ENCODE measurements around the gene TEAD1. TPM values are rescaled to one million over a fixed set of nuclear protein-coding genes. Genes with fewer than 3 reads are reported as not detected.

TEAD1 gene
- total RNA-seq, 1 experiment from 2014 or later = not detected

DNA sequence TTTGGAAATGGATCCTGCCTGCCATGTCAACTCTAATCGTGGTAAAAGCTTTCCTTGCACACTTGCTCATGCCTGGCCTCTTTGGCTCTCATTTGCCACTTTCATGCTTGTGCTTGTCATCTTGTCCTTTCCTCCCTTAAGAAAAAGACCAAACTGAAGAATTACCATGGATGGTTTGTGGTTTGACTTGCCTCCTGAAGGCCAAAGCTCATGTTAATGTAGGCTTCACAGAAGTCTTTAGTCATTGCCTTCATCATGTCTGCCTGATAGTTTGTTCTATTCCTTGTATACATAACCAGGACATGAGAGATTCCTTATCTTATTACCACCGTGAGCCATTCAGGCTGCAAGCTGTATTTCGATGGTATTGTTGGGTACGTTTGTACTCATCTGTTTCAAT lies 17.3 kb downstream of the TEAD1 start:
- no peaks in the 10 kb centered on the region for H3K79me2 ChIP-seq (ENCODE audit: low read length)
- H4K20me1 ChIP-seq (ENCODE audit: insufficient read depth, low read depth, low read length) = no peaks in the 10 kb centered on the region
- no peaks in the 10 kb centered on the region for H3K4me1 ChIP-seq (ENCODE audit: low read length)
- no peak for DNase-seq
- H3K27me3 ChIP-seq (ENCODE audit: low read length) = 0 out of 2 replicates have a peak, but pooled peaks cover 2% of the 10 kb centered on the region
- H3K4me3 ChIP-seq (ENCODE audit: low read length) = no peak overlapping the region
- no peaks in the 10 kb centered on the region for H3K9me2 ChIP-seq (replicated peaks; ENCODE audit: insufficient read depth, low read length)
- no peaks in the 10 kb centered on the region for H3K9me3 ChIP-seq (ENCODE audit: low read length)
- no peaks in the 10 kb centered on the region for H3K36me3 ChIP-seq (ENCODE audit: insufficient read depth, low read length)
- no peak overlapping the region for H3K27ac ChIP-seq (ENCODE audit: low read length)
- no peak overlapping the region for H3K9ac ChIP-seq (ENCODE audit: low read length)
- no peak overlapping the region for H2AFZ ChIP-seq (ENCODE audit: low read length)
- no peak overlapping the region for H3K4me2 ChIP-seq (ENCODE audit: low read depth, low read length, poor library complexity, severe bottlenecking)

DNA sequence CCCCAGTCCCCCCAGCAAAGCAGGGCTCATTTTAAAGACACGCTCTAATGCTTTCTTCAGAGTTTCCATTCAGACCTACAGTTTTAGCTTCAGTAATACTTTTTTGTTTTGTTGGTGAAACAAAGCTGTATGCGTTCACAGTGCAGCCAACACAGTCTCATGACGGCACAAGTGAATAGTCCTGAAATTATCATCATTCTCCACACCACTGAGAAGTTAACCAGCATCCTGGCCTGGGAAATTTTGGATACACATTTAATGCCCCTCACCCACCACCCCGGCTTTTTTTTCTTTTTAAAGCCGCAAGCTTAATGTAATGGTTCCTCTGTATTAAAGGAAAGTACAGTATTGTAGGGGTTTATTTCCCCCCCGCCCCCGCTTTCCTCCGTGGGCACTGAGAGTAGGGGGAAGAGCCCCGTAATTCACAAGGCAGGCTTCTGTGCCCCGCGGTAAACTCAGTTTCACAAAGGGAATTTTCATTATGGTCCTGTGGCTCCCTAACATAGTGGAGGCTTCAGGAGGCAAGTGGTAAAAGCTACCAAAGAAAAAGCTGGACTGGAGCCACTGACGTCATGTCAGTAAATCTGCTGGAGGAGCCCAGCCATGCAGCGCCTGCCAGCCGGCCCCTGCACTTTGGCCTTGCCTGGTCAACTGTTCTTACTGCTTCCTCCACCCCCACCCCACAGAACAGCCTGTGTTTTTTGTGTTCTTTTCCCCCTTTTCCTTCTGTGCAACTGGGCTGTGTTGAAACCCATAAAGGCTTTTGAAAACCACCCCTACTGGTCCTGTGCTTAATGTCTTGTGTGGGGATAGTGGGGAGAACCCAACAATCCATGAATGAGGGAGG lies 18.2 kb downstream of the TEAD1 start:
- no peaks in the 10 kb centered on the region for H3K36me3 ChIP-seq (ENCODE audit: insufficient read depth, low read length)
- H2AFZ ChIP-seq (ENCODE audit: low read length) = no peak overlapping the region
- no peaks in the 10 kb centered on the region for H3K4me1 ChIP-seq (ENCODE audit: low read length)
- no peaks in the 10 kb centered on the region for H4K20me1 ChIP-seq (ENCODE audit: insufficient read depth, low read depth, low read length)
- H3K9ac ChIP-seq (ENCODE audit: low read length) = no peak overlapping the region
- no peaks in the 10 kb centered on the region for H3K79me2 ChIP-seq (ENCODE audit: low read length)
- no peak overlapping the region for H3K4me2 ChIP-seq (ENCODE audit: low read depth, low read length, poor library complexity, severe bottlenecking)
- DNase-seq = no peak
- no peaks in the 10 kb centered on the region for H3K9me3 ChIP-seq (ENCODE audit: low read length)
- H3K4me3 ChIP-seq (ENCODE audit: low read length) = no peak overlapping the region
- 0 out of 2 replicates have a peak, but pooled peaks cover 2% of the 10 kb centered on the region for H3K27me3 ChIP-seq (ENCODE audit: low read length)
- H3K9me2 ChIP-seq (replicated peaks; ENCODE audit: insufficient read depth, low read length) = no peaks in the 10 kb centered on the region
- H3K27ac ChIP-seq (ENCODE audit: low read length) = no peak overlapping the region

DNA sequence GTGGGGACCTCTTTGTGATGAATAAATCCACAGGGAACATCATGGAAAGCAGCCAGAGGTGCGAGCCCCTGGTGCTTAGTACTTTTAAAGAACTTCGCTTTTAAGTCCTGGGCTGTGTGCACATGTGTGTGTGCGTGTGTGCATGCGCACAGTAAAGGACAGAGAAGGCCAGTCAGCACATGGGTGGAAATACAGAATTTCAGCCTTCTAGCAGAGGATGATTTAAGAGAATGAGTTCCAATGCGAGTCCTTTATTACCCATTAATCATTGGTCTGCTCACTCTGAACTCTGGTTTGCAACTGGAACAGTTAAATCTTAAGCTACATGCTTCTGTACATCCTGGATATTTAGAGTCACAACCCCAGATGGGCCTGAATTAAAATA lies 18.9 kb downstream of the TEAD1 start:
- Histone ChIP-seq H3K4me2 (ENCODE audit: low read depth, low read length, poor library complexity, severe bottlenecking) (no peak overlapping the region), H4K20me1 (ENCODE audit: insufficient read depth, low read depth, low read length) (no peaks in the 10 kb centered on the region), H3K27me3 (ENCODE audit: low read length) (0 out of 2 replicates have a peak, but pooled peaks cover 2% of the 10 kb centered on the region), H3K27ac (ENCODE audit: low read length) (no peak overlapping the region), H3K4me3 (ENCODE audit: low read length) (no peak overlapping the region), H3K9me3 (ENCODE audit: low read length) (no peaks in the 10 kb centered on the region), H3K4me1 (ENCODE audit: low read length) (no peaks in the 10 kb centered on the region), H3K9ac (ENCODE audit: low read length) (no peak overlapping the region), H3K36me3 (ENCODE audit: insufficient read depth, low read length) (no peaks in the 10 kb centered on the region), H3K79me2 (ENCODE audit: low read length) (no peaks in the 10 kb centered on the region), H2AFZ (ENCODE audit: low read length) (no peak overlapping the region), H3K9me2 (replicated peaks; ENCODE audit: insufficient read depth, low read length) (no peaks in the 10 kb centered on the region)
- DNase-seq = no peak

DNA sequence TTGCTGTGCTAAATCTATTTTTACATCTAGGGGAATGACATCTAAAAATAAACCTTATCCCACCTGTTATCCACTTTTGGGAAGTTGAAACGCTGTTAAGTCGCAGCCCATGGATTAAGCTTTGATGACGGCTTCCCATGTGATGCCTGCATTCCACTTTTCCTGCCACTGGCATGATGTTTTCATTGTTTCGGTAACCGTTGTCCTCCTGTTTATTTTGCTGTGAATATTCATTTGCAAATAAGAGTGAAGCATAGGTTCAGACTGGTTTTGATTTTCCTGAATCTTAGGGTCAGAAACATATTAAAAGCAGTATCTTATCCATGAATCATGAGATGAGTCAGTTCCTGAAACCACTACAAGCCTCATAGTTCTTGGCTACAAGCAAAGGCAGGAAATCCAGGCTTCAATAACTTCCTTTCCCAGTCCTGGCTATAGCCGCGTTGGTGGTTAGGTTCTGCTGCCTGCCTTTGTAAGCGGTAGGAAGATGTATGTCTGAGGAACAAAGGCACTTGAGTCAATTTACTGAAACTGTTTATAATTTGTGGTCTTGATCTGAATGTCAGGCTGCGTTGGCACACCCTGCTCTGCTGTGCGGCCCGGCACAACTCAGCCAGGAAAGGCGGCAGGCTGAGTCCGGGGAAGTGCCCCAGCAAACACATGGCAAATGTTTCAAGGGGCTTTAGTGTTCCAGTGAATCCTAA lies 19.4 kb downstream of the TEAD1 start:
- Histone ChIP-seq H3K27ac (ENCODE audit: low read length) (no peak overlapping the region), H3K36me3 (ENCODE audit: insufficient read depth, low read length) (no peaks in the 10 kb centered on the region), H3K79me2 (ENCODE audit: low read length) (no peaks in the 10 kb centered on the region), H3K9ac (ENCODE audit: low read length) (no peak overlapping the region), H4K20me1 (ENCODE audit: insufficient read depth, low read depth, low read length) (no peaks in the 10 kb centered on the region), H3K4me2 (ENCODE audit: low read depth, low read length, poor library complexity, severe bottlenecking) (no peak overlapping the region), H3K9me3 (ENCODE audit: low read length) (no peaks in the 10 kb centered on the region), H2AFZ (ENCODE audit: low read length) (no peak overlapping the region), H3K27me3 (ENCODE audit: low read length) (0 out of 2 replicates have a peak, but pooled peaks cover 2% of the 10 kb centered on the region), H3K4me3 (ENCODE audit: low read length) (no peak overlapping the region), H3K9me2 (replicated peaks; ENCODE audit: insufficient read depth, low read length) (no peaks in the 10 kb centered on the region), H3K4me1 (ENCODE audit: low read length) (no peaks in the 10 kb centered on the region)
- no peak for DNase-seq

DNA sequence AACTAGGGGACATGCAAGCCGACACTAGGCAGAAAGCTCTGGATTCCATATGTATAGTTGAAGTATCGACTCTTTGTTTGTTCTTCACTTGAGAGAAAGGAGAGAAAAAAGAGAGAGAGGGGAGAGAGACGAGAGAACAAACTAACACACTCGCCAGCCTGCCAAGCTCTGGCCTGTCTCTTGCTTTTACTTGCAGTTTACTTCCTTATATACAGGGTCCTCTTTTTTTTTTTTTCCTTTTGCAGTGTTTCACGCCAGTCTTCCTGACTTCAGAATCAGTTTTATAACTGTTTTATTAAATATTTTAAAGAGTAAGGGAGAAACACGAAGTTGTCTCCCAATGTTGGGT lies 19.9 kb downstream of the TEAD1 start:
- H3K9ac ChIP-seq (ENCODE audit: low read length) = no peak overlapping the region
- H2AFZ ChIP-seq (ENCODE audit: low read length) = no peak overlapping the region
- no peak for DNase-seq
- H3K4me2 ChIP-seq (ENCODE audit: low read depth, low read length, poor library complexity, severe bottlenecking) = no peak overlapping the region
- no peaks in the 10 kb centered on the region for H3K79me2 ChIP-seq (ENCODE audit: low read length)
- no peaks in the 10 kb centered on the region for H4K20me1 ChIP-seq (ENCODE audit: insufficient read depth, low read depth, low read length)
- H3K4me1 ChIP-seq (ENCODE audit: low read length) = no peaks in the 10 kb centered on the region
- no peak overlapping the region for H3K4me3 ChIP-seq (ENCODE audit: low read length)
- no peak overlapping the region for H3K27ac ChIP-seq (ENCODE audit: low read length)
- H3K36me3 ChIP-seq (ENCODE audit: insufficient read depth, low read length) = no peaks in the 10 kb centered on the region
- no peaks in the 10 kb centered on the region for H3K9me2 ChIP-seq (replicated peaks; ENCODE audit: insufficient read depth, low read length)
- 0 out of 2 replicates have a peak, but pooled peaks cover 2% of the 10 kb centered on the region for H3K27me3 ChIP-seq (ENCODE audit: low read length)
- H3K9me3 ChIP-seq (ENCODE audit: low read length) = no peaks in the 10 kb centered on the region

DNA sequence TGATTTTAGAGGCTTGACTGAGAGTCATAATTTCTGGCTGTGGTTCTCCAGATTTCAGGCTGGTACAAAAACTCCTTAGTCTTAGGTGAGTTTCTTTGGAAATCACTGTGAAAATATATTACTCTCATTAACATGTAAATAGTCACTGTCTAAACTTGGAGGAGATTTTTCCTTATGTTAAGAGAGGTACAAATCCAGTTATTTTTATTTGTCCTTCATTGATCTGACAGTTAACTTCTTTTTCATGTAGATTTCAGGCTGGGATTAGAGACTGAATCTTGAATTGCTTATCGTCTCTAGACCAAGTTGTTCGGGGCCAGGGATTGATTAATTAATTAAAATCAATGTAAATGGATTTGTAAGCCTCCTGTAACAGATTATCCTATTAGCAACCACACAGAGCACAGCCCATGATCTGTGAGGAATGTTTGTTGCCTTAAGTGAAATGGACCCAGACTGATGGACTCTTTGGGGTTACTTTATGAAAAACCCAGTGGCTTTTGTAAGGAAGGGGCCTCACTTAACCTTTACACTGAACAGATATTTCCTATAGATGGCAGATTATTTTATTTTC lies 21.1 kb downstream of the TEAD1 start:
- peaks cover 2% of the 10 kb centered on the region; the same call in 1 of the 2 replicates for H3K27me3 ChIP-seq (ENCODE audit: low read length)
- H3K79me2 ChIP-seq (ENCODE audit: low read length) = no peaks in the 10 kb centered on the region
- H4K20me1 ChIP-seq (ENCODE audit: insufficient read depth, low read depth, low read length) = no peaks in the 10 kb centered on the region
- no peaks in the 10 kb centered on the region for H3K9me2 ChIP-seq (replicated peaks; ENCODE audit: insufficient read depth, low read length)
- no peaks in the 10 kb centered on the region for H3K4me1 ChIP-seq (ENCODE audit: low read length)
- H3K9me3 ChIP-seq (ENCODE audit: low read length) = no peaks in the 10 kb centered on the region
- DNase-seq = no peak
- no peak overlapping the region for H2AFZ ChIP-seq (ENCODE audit: low read length)
- H3K4me3 ChIP-seq (ENCODE audit: low read length) = no peak overlapping the region
- no peaks in the 10 kb centered on the region for H3K36me3 ChIP-seq (ENCODE audit: insufficient read depth, low read length)
- no peak overlapping the region for H3K9ac ChIP-seq (ENCODE audit: low read length)
- H3K4me2 ChIP-seq (ENCODE audit: low read depth, low read length, poor library complexity, severe bottlenecking) = no peak overlapping the region
- no peak overlapping the region for H3K27ac ChIP-seq (ENCODE audit: low read length)

DNA sequence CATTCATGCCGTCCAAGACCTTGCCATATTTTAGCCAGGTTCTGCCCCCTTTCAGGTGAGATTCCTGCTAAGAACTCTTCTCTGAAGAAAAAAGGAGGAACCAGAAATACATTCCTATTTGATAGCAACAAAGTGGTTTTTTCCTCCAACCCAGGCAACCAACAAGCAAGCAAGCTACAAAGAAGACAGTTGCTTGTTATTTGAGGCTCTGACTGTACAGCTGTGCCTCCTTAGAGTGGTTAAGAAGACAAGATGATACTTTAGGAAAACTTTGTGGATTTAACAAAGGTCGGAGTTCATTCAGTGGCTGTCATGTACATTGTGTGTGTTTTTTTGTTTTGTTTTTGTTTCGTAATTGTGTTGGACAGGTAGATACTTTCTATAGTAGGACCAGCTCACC lies 21.7 kb downstream of the TEAD1 start:
- Histone ChIP-seq H3K9me3 (ENCODE audit: low read length) (no peaks in the 10 kb centered on the region), H3K4me3 (ENCODE audit: low read length) (no peak overlapping the region), H3K36me3 (ENCODE audit: insufficient read depth, low read length) (no peaks in the 10 kb centered on the region), H3K79me2 (ENCODE audit: low read length) (no peaks in the 10 kb centered on the region), H4K20me1 (ENCODE audit: insufficient read depth, low read depth, low read length) (no peaks in the 10 kb centered on the region), H3K9me2 (replicated peaks; ENCODE audit: insufficient read depth, low read length) (no peaks in the 10 kb centered on the region), H3K27me3 (ENCODE audit: low read length) (peaks cover 2% of the 10 kb centered on the region; the same call in 1 of the 2 replicates), H3K27ac (ENCODE audit: low read length) (no peak overlapping the region), H3K4me1 (ENCODE audit: low read length) (no peaks in the 10 kb centered on the region), H3K9ac (ENCODE audit: low read length) (no peak overlapping the region), H2AFZ (ENCODE audit: low read length) (no peak overlapping the region), H3K4me2 (ENCODE audit: low read depth, low read length, poor library complexity, severe bottlenecking) (no peak overlapping the region)
- DNase-seq = no peak

DNA sequence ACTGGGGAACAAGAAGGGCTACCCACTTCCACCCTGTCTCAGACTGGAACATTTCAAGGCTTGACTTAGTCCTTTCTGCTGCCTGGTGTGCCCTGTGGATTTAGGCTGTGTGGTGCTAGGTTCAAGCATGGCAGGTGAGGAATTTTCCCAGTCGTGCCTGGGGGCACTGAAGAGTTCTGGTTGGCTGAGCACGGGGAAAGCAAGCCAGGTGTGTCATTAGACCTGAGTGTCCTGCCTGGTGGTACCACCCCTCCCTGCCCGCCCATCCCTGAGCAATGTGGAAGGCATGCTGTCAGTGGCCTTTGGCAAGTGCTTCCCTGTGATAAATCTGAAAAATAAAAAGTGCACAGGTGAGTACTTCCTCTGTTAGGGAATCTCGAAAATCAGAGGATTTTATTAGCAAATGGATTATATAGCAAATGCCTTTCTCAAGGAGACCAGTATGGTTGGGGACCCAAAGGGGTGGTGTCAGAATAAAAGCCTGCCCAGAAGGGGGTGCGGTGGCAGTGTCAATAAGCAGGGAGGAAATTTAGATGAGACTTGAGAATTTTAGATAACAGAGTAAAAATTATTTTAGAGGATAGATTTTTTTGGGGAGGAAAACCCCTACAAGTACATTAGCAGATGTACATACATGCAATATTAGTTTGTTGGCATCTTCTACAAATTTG lies 22.8 kb downstream of the TEAD1 start:
- Histone ChIP-seq H3K4me2 (ENCODE audit: low read depth, low read length, poor library complexity, severe bottlenecking) (no peak overlapping the region), H3K79me2 (ENCODE audit: low read length) (no peaks in the 10 kb centered on the region), H3K4me1 (ENCODE audit: low read length) (no peaks in the 10 kb centered on the region), H3K36me3 (ENCODE audit: insufficient read depth, low read length) (no peaks in the 10 kb centered on the region), H3K27me3 (ENCODE audit: low read length) (peaks cover 2% of the 10 kb centered on the region; the same call in 1 of the 2 replicates), H2AFZ (ENCODE audit: low read length) (no peak overlapping the region), H3K9ac (ENCODE audit: low read length) (no peak overlapping the region), H3K27ac (ENCODE audit: low read length) (no peak overlapping the region), H3K9me3 (ENCODE audit: low read length) (no peaks in the 10 kb centered on the region), H3K9me2 (replicated peaks; ENCODE audit: insufficient read depth, low read length) (no peaks in the 10 kb centered on the region), H3K4me3 (ENCODE audit: low read length) (no peak overlapping the region), H4K20me1 (ENCODE audit: insufficient read depth, low read depth, low read length) (no peaks in the 10 kb centered on the region)
- no peak for DNase-seq

Data from Karpas-422 (cell line).